Left lung (tissue), 10 donors: ENCODE data around the gene STOM. TPM values are rescaled to one million over a fixed set of nuclear protein-coding genes. Genes with fewer than 3 reads are reported as not detected.

ENCODE experiments used
- ATAC-seq: fragments of 200-7000 bp; cut with Tn5 transposase; one replicate; pipeline ENCODE4 v1.9.1; 2020; ENCODE audit warnings: moderate library complexity
- DNase-seq, 4 donors: peaks; one replicate each; pipeline ENCODE4 v3.0.0-alpha.2; 2013 to 2020
- H3K27ac ChIP-seq, 2 donors: fragments of 200-600 bp; sonication (generic) in 1 of 2; one replicate each; pipeline versions ENCODE4 v1.5.0 to v1.8.0; 2020 to 2021
- H3K27me3 ChIP-seq, 2 donors: fragments of 200-600 bp; sonication (generic) in 1 of 2; one replicate each; pipeline versions ENCODE4 v1.5.0 to v1.8.0; 2020 to 2021
- H3K36me3 ChIP-seq, 2 donors: fragments of 200-600 bp; sonication (generic) in 1 of 2; one replicate each; pipeline versions ENCODE4 v1.5.0 to v1.8.0; 2020 to 2021
- H3K4me1 ChIP-seq, 2 donors: fragments of 200-600 bp; one replicate each; pipeline ENCODE4 v1.8.0; 2021
- H3K4me3 ChIP-seq, 2 donors: fragments of 200-600 bp; sonication (generic) in 1 of 2; one replicate each; pipeline versions ENCODE4 v1.5.0 to v1.8.0; 2020 to 2021; ENCODE audit warnings: mild to moderate bottlenecking in 1 of 2
- H3K9me3 ChIP-seq, 2 donors: fragments of 200-600 bp; sonication (generic) in 1 of 2; one replicate each; pipeline versions ENCODE4 v1.5.0 to v1.8.0; 2020 to 2021
- CTCF ChIP-seq, 2 donors: fragments of 200-600 bp; sonication (generic) in 1 of 2; IDR thresholded peaks; one replicate each; pipeline versions ENCODE4 v1.5.0 to v1.8.0; 2021; ENCODE audit warnings: antibody characterized with exemption in 2 of 2
- intact Hi-C, 2 donors: fragments of 100-400 bp; cut with DNase I; formaldehyde crosslinking; loops; one replicate each; pipeline versions ENCODE4 v1.11.2 to v1.14.2; 2022
- polyA plus RNA-seq, 6 donors: library from polyadenylated mRNA; unstranded; fragments of 120-200 nt; gene quantifications; one replicate each; pipeline ENCODE4 v1.2.1, GENCODE V29; 2013; ENCODE audit not compliant: insufficient read length in 6 of 6
- total RNA-seq, 2 donors: library from RNA; stranded (reverse); fragmentation: NEBNext Ultra II Directional; extraction: Animal tissue kit (Norgen Biotek cat#: 25700); gene quantifications; one replicate each; pipeline ENCODE4 v1.2.1, GENCODE V29; 2021
- donor health status: DM: no; HTN: yes; CAD: no.
- donor health status: DM: no; HTN: no; CAD: no.

Gene STOM
- total and polyA plus RNA-seq, 8 donors, result 99.8 to 576 (median 114) TPM

DNA sequence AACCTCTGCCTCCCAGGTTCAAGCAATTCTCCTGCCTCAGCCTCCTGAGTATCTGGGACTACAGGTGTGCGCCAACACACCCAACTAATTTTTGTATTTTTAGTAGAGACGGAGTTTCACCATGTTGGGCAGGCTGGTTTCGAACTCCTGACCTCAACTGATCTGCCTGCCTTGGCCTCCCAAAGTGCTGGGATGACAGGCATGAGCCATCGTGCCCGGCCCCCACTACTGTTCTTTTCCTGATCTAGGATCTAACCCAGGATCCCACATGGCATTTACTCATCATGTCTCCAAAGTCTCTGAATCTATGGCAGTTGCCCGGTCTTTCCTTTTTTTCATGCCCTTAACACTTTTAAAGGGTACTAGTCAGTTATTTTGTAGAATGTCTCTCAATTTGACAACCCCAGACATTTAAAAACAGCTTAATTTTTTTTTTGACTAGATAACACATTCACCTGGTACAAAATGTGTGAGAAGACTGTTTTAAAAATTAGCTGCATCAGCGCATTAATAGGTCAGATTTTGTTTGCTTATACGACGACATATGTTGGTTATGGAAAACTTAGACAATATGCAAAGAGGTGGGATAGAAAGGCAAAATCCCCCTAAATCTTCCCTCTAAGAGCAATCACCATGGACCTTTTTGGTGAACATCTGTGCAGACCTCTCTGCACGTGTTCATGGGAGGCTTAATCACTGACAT lies 46.5 kb downstream of the STOM start:
- TF ChIP-seq CTCF (IDR thresholded peaks at IDR 0.05), result no peak

GRCh38 chr9:121322737-121323448 lies 47.2 kb downstream of the STOM start:
- DNase-seq (no peak), ATAC-seq (no peak)
- Histone ChIP-seq H3K36me3 (peaks cover 0 to 92% of the 10 kb centered on the region in 2 donors), H3K27ac (peak overlapping the region; percentile 74 to 85), H3K9me3 (no peaks in the 10 kb centered on the region), H3K4me3 (no peak overlapping the region), H3K4me1 (peaks cover 6 to 75% of the 10 kb centered on the region in 2 donors), H3K27me3 (no peaks in the 10 kb centered on the region)
- no peak for TF ChIP-seq CTCF (IDR thresholded peaks at IDR 0.05)
- intact Hi-C loops, result loop anchor here in 1 of 2 donors (5.0 kb wide), 1 partner anchor 54 kb away; no protein-coding TSS in a partner anchor

More for the DNA sequence above, 46.5 kb downstream of the STOM start:
- Histone ChIP-seq H3K9me3 (no peaks in the 10 kb centered on the region), H3K27ac (peak overlapping the region in 1 of 2 donors; percentile 85), H3K27me3 (no peaks in the 10 kb centered on the region), H3K4me1 (peaks cover 6 to 78% of the 10 kb centered on the region in 2 donors), H3K36me3 (peaks cover 0 to 92% of the 10 kb centered on the region in 2 donors), H3K4me3 (no peak overlapping the region)
- no peak for ATAC-seq
- intact Hi-C loops, result loop anchor here in 1 of 2 donors (5.0 kb wide), 1 partner anchor 54 kb away; no protein-coding TSS in a partner anchor
- DNase-seq, result no peak

DNA sequence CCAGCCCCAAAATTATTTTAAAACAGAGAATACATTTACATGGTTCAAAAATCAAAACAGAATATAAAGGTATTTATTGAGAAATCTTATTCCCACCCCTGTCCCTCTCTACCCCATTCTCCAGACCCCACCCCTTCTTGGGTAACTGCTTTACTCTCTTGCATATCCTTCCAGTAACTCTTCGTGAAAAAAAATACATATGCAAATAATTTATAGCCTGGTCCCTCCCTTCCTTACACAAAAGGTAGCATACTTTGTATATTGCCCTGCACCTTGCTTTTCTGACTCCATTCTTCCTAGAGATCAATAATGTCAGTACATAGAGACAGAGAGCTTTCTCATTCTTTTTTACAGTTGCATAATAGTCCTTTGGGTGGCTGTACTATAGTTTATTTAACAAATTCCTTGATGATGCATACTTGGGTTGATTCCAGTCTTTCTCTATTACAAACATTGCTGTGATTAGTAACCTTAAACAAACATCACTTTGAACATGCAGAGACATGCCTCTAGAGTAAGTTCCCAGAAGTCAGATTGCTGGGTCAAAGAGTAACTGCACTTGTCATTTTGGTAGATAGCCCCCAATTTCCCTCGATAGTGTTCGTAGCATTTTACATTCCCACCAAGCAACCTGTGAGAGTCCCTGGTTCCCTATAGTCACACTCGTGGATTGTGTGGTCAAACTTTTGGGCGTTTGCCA lies 47.9 kb downstream of the STOM start:
- ATAC-seq, result peak; percentile 36
- Histone ChIP-seq H3K4me3 (no peak overlapping the region), H3K27ac (peak overlapping the region; percentile 74 to 85), H3K36me3 (peaks cover 0 to 92% of the 10 kb centered on the region in 2 donors), H3K9me3 (no peaks in the 10 kb centered on the region), H3K4me1 (peaks cover 6 to 71% of the 10 kb centered on the region in 2 donors), H3K27me3 (no peaks in the 10 kb centered on the region)
- DNase-seq, result no peak
- TF ChIP-seq CTCF (IDR thresholded peaks at IDR 0.05), result no peak
- intact Hi-C loops, result loop anchor here in 1 of 2 donors (5.0 kb wide), 1 partner anchor 55 kb away; no protein-coding TSS in a partner anchor

DNA sequence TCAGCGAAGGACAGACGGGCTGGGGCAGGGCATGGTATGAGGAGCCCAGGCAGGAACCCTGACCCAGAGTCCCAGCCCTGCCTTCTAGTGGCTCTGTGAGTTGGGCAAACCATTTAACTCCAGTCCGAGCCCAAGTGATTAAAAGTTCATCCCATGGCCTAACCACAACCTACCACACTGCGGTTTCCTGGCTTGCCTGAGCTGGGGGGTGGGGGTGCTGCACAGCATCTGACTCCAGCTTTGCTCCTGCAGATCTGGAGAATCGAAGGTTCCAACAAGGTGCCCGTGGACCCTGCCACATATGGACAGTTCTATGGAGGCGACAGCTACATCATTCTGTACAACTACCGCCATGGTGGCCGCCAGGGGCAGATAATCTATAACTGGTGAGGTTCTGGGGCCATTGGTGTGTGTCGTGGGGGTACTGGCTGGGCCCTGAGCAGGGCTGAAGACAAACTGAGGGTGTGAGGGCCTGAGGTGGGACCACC lies 49.0 kb downstream of the STOM start:
- Histone ChIP-seq H3K27ac (peak overlapping the region; percentile 17 to 85), H3K36me3 (peaks cover 0 to 92% of the 10 kb centered on the region in 2 donors), H3K27me3 (no peaks in the 10 kb centered on the region), H3K4me3 (no peak overlapping the region), H3K4me1 (peaks cover 6 to 65% of the 10 kb centered on the region in 2 donors), H3K9me3 (no peaks in the 10 kb centered on the region)
- no peak for ATAC-seq
- DNase-seq, result no peak
- intact Hi-C loops, result loop anchor here in 1 of 2 donors (5.0 kb wide), 1 partner anchor 56 kb away; no protein-coding TSS in a partner anchor
- TF ChIP-seq CTCF (IDR thresholded peaks at IDR 0.05), result no peak
